Endothelial cell of umbilical vein (primary cell): Measurements from ENCODE around the gene CCL16. TPM values are rescaled to one million over a fixed set of nuclear protein-coding genes. Genes with fewer than 3 reads are reported as not detected.

Source experiments
- BruUV-seq: library from RNA; stranded (reverse); fragments of 400-500 nt; replicated peaks from 2 replicates; lab custom pipeline; 2021; lab: Mats Ljungman, UMichigan
- CTCF ChIA-PET: fragments of 300-600, 350-600 bp; sonication (Branson Sonifier 250); formaldehyde crosslinking; loops from one replicate; lab custom pipeline; 2021; ENCODE audit warnings: antibody characterized with exemption, inconsistent platforms; lab: Charles Lee
- POLR2A ChIA-PET: fragments of 300-600, 350-600 bp; sonication (Branson Sonifier 250); formaldehyde crosslinking; loops from one replicate; lab custom pipeline; 2021; ENCODE audit warnings: antibody characterized with exemption, inconsistent platforms; lab: Charles Lee
- DNase-seq: peaks from one replicate; pipeline ENCODE4 v3.0.0-alpha.2; 2011; ENCODE audit warnings: low read depth, low spot score
- FAIRE-seq: peaks from 2 replicates; lab custom pipeline; 2011; peaks lifted over from hg19 to GRCh38; lab: Jason Lieb, UNC
- H2AFZ ChIP-seq: 2 replicates; pipeline ENCODE4 v1.6.0; 2012; ENCODE audit warnings: low read depth, low read length, control low read depth, inconsistent platforms
- H3K27ac ChIP-seq: 2 replicates; pipeline ENCODE4 v1.5.1; 2011; ENCODE audit warnings: low read depth, mild to moderate bottlenecking, control low read depth, low read length, moderate library complexity; ENCODE audit not compliant: insufficient read depth
- H3K27me3 ChIP-seq, 2 experiments: 2 replicates each; pipeline versions ENCODE4 v1.6.0 to v1.6.1; 2011; ENCODE audit warnings: low read length in 2 of 2, mixed read lengths in 1 of 2; ENCODE audit not compliant: control insufficient read depth in 2 of 2, insufficient read depth in 2 of 2
- H3K36me3 ChIP-seq, 2 experiments: 2 replicates in 1 of 2; 3 replicates in 1 of 2; pipeline ENCODE4 v1.5.1; 2011; ENCODE audit warnings: low read length in 2 of 2, mild to moderate bottlenecking in 1 of 2, moderate library complexity in 1 of 2; ENCODE audit not compliant: control insufficient read depth in 2 of 2, insufficient read depth in 2 of 2; ENCODE audit errors: extremely low read depth in 1 of 2
- H3K4me1 ChIP-seq: 3 replicates; pipeline ENCODE4 v1.5.1; 2011; ENCODE audit warnings: mild to moderate bottlenecking, low read length; ENCODE audit not compliant: control insufficient read depth, insufficient read depth; ENCODE audit errors: extremely low read depth
- H3K4me2 ChIP-seq: 2 replicates; pipeline ENCODE4 v1.6.1; 2011; ENCODE audit warnings: low read length, control low read depth, mixed read lengths; ENCODE audit not compliant: insufficient read depth
- H3K4me3 ChIP-seq, 3 experiments: fragments of 200-600 bp in 1 of 3; sonication (generic), shearing (Covaris generic) in 1 of 3; replicated peaks in 1 of 3; 2 replicates each; pipeline ENCODE4 v1.5.1; 2011 to 2016; ENCODE audit warnings: control low read depth in 3 of 3, low read length in 3 of 3, mild to moderate bottlenecking in 2 of 3, inconsistent platforms in 1 of 3, low read depth in 1 of 3, moderate library complexity in 1 of 3; ENCODE audit not compliant: insufficient read depth in 1 of 3
- H3K79me2 ChIP-seq: 2 replicates; pipeline ENCODE4 v1.6.0; 2012; ENCODE audit warnings: low read length, inconsistent platforms; ENCODE audit not compliant: control insufficient read depth, insufficient read depth
- H3K9ac ChIP-seq: replicated peaks from 2 replicates; pipeline ENCODE3; 2011; ENCODE audit warnings: low read length, control low read depth; ENCODE audit not compliant: insufficient read depth; ENCODE audit errors: extremely low read depth
- H3K9me1 ChIP-seq: replicated peaks from 3 replicates; pipeline ENCODE4 v1.6.0; 2011; ENCODE audit warnings: mild to moderate bottlenecking, low read length; ENCODE audit not compliant: control insufficient read depth, insufficient read depth; ENCODE audit errors: extremely low read depth
- H3K9me3 ChIP-seq: replicated peaks from 2 replicates; pipeline ENCODE4 v1.5.1; 2012; ENCODE audit warnings: low read length, inconsistent platforms; ENCODE audit not compliant: control insufficient read depth, insufficient read depth
- H4K20me1 ChIP-seq: replicated peaks from 2 replicates; pipeline ENCODE3; 2011; ENCODE audit warnings: mild to moderate bottlenecking, low read length; ENCODE audit not compliant: control insufficient read depth, insufficient read depth; ENCODE audit errors: extremely low read depth
- CTCF ChIP-seq, 2 donors: IDR thresholded peaks; 1 replicate in 1 of 2; 2 replicates in 1 of 2; pipeline ENCODE4 v1.5.1; 2011; ENCODE audit warnings: low read length in 2 of 2, mild to moderate bottlenecking in 2 of 2, moderate library complexity in 2 of 2, control low read depth in 1 of 2, inconsistent platforms in 1 of 2, low read depth in 1 of 2; ENCODE audit not compliant: insufficient read depth in 1 of 2; ENCODE audit errors: extremely low read depth in 1 of 2
- EZH2 ChIP-seq: IDR thresholded peaks from 2 replicates; pipeline ENCODE4 v1.6.1; 2012; ENCODE audit warnings: borderline replicate concordance, low read depth, mild to moderate bottlenecking, moderate library complexity, low read length, inconsistent platforms; ENCODE audit not compliant: severe bottlenecking
- FOS ChIP-seq: IDR thresholded peaks from 2 replicates; pipeline ENCODE4 v1.6.1; 2011; ENCODE audit warnings: mild to moderate bottlenecking, low read length, moderate library complexity, borderline replicate concordance; ENCODE audit not compliant: insufficient read depth
- GATA2 ChIP-seq: IDR thresholded peaks from 2 replicates; pipeline ENCODE4 v1.7.0; 2011; ENCODE audit warnings: low read depth, mild to moderate bottlenecking, moderate library complexity, mixed read lengths, low read length; ENCODE audit not compliant: insufficient read length, insufficient read depth
- JUN ChIP-seq: IDR thresholded peaks from 2 replicates; pipeline ENCODE4 v1.6.1; 2011; ENCODE audit warnings: borderline replicate concordance, low read depth; ENCODE audit not compliant: insufficient read length, insufficient read depth
- MYC ChIP-seq: IDR thresholded peaks from one replicate; pipeline ENCODE4 v1.6.1; 2011; ENCODE audit warnings: mild to moderate bottlenecking, low read depth, low read length
- POLR2A ChIP-seq: IDR thresholded peaks from 2 replicates; pipeline ENCODE4 v1.6.1; 2012; ENCODE audit warnings: low read depth, mild to moderate bottlenecking, control low read depth, low read length
- POLR2AphosphoS5 ChIP-seq: IDR thresholded peaks from 2 replicates; pipeline ENCODE4 v1.6.1; 2012; ENCODE audit warnings: low read depth, mild to moderate bottlenecking, control low read depth, low read length, moderate library complexity; ENCODE audit not compliant: insufficient read depth
- dilution Hi-C: fragments of 300-500 bp; cut with MboI; formaldehyde crosslinking; loops from one replicate; pipeline ENCODE4 v1.15.0; 2019; ENCODE audit warnings: low sequenced_read_pairs; ENCODE audit not compliant: extremely low pct_ligation_motif_present
- intact Hi-C: fragments of 100-400 bp; cut with micrococcal nuclease; formaldehyde crosslinking; loops from one replicate; pipeline ENCODE4 v1.10.0; 2022
- polyA plus RNA-seq, 4 experiments: library from polyadenylated mRNA; depleted of rRNA in 3 of 4; stranded (reverse) in 3 of 4; unstranded in 1 of 4; fragments of >200 nt; gene quantifications; 2 replicates each; pipeline versions ENCODE4 v1.2.1 to v1.2.3, GENCODE V29; 2011 to 2012; ENCODE audit warnings: missing spikeins in 1 of 4
- total RNA-seq: library from RNA; stranded (reverse); gene quantifications from 2 replicates; pipeline ENCODE4 v1.2.3, GENCODE V29; 2021
- TF ChIP-seq, protein P1 (sequence below): IDR thresholded peaks from 2 replicates; pipeline ENCODE4 v1.6.1; 2011; ENCODE audit not compliant: insufficient read depth, insufficient read length

Gene CCL16
- total and polyA plus RNA-seq, 2 donors (not counting 3 experiments of a cell fraction or from before 2014, with no cell fraction given), result 0.18 to 0.51 TPM

GRCh38 chr17:36024106-36024869, 43.0 kb upstream of the CCL16 start:
- Histone ChIP-seq H3K27ac (no peak overlapping the region), H3K9me1 (no peaks in the 10 kb centered on the region), H3K9ac (no peak overlapping the region), H3K4me2 (no peak overlapping the region), H4K20me1 (no peaks in the 10 kb centered on the region), H3K4me3 (no peak overlapping the region), H3K4me1 (no peaks in the 10 kb centered on the region), H2AFZ (no peak overlapping the region), H3K36me3 (no peaks in the 10 kb centered on the region), H3K9me3 (no peaks in the 10 kb centered on the region), H3K27me3 (peaks cover 2 to 6% of the 10 kb centered on the region in 2 experiments), H3K79me2 (no peaks in the 10 kb centered on the region)
- dilution Hi-C loops (no loop called here), intact Hi-C loops (no loop called here)
- ChIA-PET CTCF (interaction anchor here (1.2 kb wide), 1 partner anchor 55 kb away, joined by 3 read pairs; no protein-coding TSS in a partner anchor), POLR2A (no interaction called here)
- FAIRE-seq (no peak), DNase-seq (no peak)
- no peak for TF ChIP-seq EZH2
- TF ChIP-seq POLR2A, result no peak
- no peak for TF ChIP-seq CTCF (IDR thresholded peaks at IDR 0.05; ENCODE audit: extremely low read depth in 1 of 2, insufficient read depth in 1 of 2, low read depth in 1 of 2, low read length in 2 of 2)
- TF ChIP-seq, protein P1, sequence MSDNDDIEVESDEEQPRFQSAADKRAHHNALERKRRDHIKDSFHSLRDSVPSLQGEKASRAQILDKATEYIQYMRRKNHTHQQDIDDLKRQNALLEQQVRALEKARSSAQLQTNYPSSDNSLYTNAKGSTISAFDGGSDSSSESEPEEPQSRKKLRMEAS, result no peak
- no peak for TF ChIP-seq GATA2
- no peak for TF ChIP-seq JUN
- TF ChIP-seq POLR2AphosphoS5, result no peak
- no peak for TF ChIP-seq FOS
- no peak for TF ChIP-seq MYC
- no TSS peak for BruUV-seq
